ENCODE measurements around the gene PER1.

- TF ChIP-seq CTCF (conservative IDR thresholded peaks at IDR 0.05; ENCODE audit: low read depth, low read length) = no peak
- TF ChIP-seq MAZ (IDR thresholded peaks at IDR 0.05; ENCODE audit: borderline replicate concordance, low read depth, low read length) = no peak
- no peak for TF ChIP-seq POLR2A (IDR thresholded peaks at IDR 0.05; ENCODE audit: low read depth, low read length)
These were observed 21.7 kb upstream of the PER1 start for GRCh38 chr17:8173871-8174322.

Measured in IMR-90 (cell line).